Measurements from ENCODE around the gene LRBA. TPM values are rescaled to one million over a fixed set of nuclear protein-coding genes. Genes with fewer than 3 reads are reported as not detected.
A peak's percentile ranks its signal among the peaks of the same experiment; 100 is the strongest.

Gene LRBA
- total RNA-seq, 1 donor from 2014 or later, result 26.4 TPM

DNA sequence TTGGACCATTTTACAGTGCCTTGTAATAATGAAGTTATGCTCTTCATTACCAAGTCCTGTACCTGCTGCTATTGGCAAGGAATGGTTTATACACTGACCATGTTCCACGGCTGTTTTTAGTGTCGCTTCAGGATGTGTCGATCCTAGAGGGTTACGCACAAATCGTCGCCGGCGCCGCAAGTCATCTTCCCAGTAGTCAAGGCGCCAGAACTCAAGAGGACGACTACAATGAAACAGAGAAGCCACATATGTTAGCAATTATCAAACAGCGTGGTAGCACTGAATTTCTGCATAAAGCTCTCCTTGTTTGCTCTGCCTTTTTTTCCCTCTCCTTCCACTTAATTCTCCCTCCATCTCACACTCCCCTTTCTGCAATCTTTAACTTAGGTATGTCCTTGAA lies 416.2 kb downstream of the LRBA start:
- H3K9me3 Mint-ChIP-seq (ENCODE audit: unreplicated experiment), result peaks cover 2% of the 10 kb centered on the region
- peaks cover 10% of the 10 kb centered on the region for H3K4me1 Mint-ChIP-seq (ENCODE audit: low read depth, unreplicated experiment)

DNA sequence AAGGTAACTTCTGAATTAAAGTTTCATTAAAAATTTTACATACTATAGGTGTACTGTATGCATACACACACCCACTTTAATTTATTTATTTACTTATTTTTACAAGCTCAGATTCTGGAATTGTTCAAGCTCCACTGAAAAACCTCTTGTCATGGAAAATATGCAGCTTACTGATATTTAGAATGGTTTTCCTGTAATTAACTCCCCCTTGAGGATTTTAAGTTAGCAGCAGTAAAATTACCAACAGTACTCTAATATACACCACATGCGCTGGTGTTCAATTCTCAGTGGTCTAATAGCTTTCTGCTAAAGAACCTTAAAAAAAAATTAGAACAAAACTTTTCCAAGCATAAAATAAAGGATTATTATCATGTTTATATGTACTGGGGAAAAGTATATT lies 421.1 kb downstream of the LRBA start:
- H3K36me3 Mint-ChIP-seq (ENCODE audit: unreplicated experiment), result no peaks in the 10 kb centered on the region
- DNase-seq, result no peak
- TF ChIP-seq, protein P1, sequence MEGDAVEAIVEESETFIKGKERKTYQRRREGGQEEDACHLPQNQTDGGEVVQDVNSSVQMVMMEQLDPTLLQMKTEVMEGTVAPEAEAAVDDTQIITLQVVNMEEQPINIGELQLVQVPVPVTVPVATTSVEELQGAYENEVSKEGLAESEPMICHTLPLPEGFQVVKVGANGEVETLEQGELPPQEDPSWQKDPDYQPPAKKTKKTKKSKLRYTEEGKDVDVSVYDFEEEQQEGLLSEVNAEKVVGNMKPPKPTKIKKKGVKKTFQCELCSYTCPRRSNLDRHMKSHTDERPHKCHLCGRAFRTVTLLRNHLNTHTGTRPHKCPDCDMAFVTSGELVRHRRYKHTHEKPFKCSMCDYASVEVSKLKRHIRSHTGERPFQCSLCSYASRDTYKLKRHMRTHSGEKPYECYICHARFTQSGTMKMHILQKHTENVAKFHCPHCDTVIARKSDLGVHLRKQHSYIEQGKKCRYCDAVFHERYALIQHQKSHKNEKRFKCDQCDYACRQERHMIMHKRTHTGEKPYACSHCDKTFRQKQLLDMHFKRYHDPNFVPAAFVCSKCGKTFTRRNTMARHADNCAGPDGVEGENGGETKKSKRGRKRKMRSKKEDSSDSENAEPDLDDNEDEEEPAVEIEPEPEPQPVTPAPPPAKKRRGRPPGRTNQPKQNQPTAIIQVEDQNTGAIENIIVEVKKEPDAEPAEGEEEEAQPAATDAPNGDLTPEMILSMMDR (IDR thresholded peaks at IDR 0.05; ENCODE audit: partially characterized antibody, unreplicated experiment), result no peak

More for the DNA sequence above, 416.2 kb downstream of the LRBA start:
- TF ChIP-seq, protein P1 (IDR thresholded peaks at IDR 0.05; ENCODE audit: partially characterized antibody, unreplicated experiment), result no peak
- no peak for DNase-seq
- no peaks in the 10 kb centered on the region for H3K36me3 Mint-ChIP-seq (ENCODE audit: unreplicated experiment)
- no peak overlapping the region for H3K27ac Mint-ChIP-seq (ENCODE audit: unreplicated experiment)
- no peak overlapping the region for H3K4me3 Mint-ChIP-seq (ENCODE audit: unreplicated experiment)
- no peaks in the 10 kb centered on the region for H3K27me3 Mint-ChIP-seq (ENCODE audit: unreplicated experiment)

DNA sequence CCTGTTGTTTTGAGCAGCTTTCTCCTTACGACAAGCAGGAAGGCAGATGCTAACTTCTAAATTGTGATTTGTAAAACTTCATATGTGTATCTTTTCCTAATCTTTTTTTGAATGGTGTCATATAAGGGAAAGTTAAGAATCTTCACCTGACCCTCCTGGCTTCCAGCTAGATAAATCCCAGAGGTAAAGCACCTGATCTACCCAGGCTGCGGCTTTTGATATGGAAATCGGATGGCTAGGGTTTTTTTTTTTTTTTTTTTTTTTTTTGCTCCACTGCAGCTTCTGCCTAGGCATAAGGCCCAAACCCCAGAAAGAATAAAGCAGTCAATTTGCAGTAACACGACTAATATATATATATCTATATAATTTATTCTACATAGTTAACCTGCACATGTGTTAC lies 423.2 kb downstream of the LRBA start:
- Mint-ChIP-seq H3K4me3 (ENCODE audit: unreplicated experiment) (peak overlapping the region; percentile 62), H3K27me3 (ENCODE audit: unreplicated experiment) (peaks cover 4% of the 10 kb centered on the region), H3K9me3 (ENCODE audit: unreplicated experiment) (peaks cover 5% of the 10 kb centered on the region), H3K27ac (ENCODE audit: unreplicated experiment) (peak overlapping the region; percentile 98), H3K4me1 (ENCODE audit: low read depth, unreplicated experiment) (peaks cover 34% of the 10 kb centered on the region), H3K36me3 (ENCODE audit: unreplicated experiment) (no peaks in the 10 kb centered on the region)
- DNase-seq, result no peak
- TF ChIP-seq, protein P1 (IDR thresholded peaks at IDR 0.05; ENCODE audit: partially characterized antibody, unreplicated experiment), result no peak

More for the DNA sequence above, 421.1 kb downstream of the LRBA start:
- no peak overlapping the region for H3K27ac Mint-ChIP-seq (ENCODE audit: unreplicated experiment)
- H3K27me3 Mint-ChIP-seq (ENCODE audit: unreplicated experiment), result peaks cover 4% of the 10 kb centered on the region
- peaks cover 29% of the 10 kb centered on the region for H3K4me1 Mint-ChIP-seq (ENCODE audit: low read depth, unreplicated experiment)
- H3K9me3 Mint-ChIP-seq (ENCODE audit: unreplicated experiment), result peaks cover 7% of the 10 kb centered on the region
- H3K4me3 Mint-ChIP-seq (ENCODE audit: unreplicated experiment), result peak overlapping the region; percentile 38

DNA sequence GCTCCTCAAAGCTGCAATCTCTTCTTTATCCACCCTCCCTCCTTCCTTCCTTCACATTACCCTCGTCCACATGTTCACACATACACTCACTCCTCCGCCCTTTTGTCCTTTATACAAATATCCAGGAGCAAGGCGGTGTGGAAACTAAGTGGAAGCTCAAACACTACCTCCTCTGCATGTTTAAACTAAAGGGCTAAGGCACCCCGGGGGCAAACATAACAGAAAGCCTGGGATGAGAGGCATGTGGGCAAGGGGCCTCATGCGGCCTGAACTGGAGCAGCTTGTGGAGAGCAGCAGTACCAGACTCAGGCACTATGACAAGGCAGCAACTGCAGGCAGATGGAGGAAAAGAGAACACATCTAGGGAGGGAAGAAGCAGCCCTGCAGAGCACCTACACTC lies 423.7 kb downstream of the LRBA start:
- H3K36me3 Mint-ChIP-seq (ENCODE audit: unreplicated experiment), result no peaks in the 10 kb centered on the region
- peaks cover 4% of the 10 kb centered on the region for H3K27me3 Mint-ChIP-seq (ENCODE audit: unreplicated experiment)
- peak; percentile 63 for DNase-seq
- H3K4me3 Mint-ChIP-seq (ENCODE audit: unreplicated experiment), result peak overlapping the region; percentile 62
- TF ChIP-seq, protein P1 (IDR thresholded peaks at IDR 0.05; ENCODE audit: partially characterized antibody, unreplicated experiment), result no peak
- peak overlapping the region; percentile 98 for H3K27ac Mint-ChIP-seq (ENCODE audit: unreplicated experiment)
- H3K9me3 Mint-ChIP-seq (ENCODE audit: unreplicated experiment), result peaks cover 5% of the 10 kb centered on the region
- peaks cover 34% of the 10 kb centered on the region for H3K4me1 Mint-ChIP-seq (ENCODE audit: low read depth, unreplicated experiment)

DNA sequence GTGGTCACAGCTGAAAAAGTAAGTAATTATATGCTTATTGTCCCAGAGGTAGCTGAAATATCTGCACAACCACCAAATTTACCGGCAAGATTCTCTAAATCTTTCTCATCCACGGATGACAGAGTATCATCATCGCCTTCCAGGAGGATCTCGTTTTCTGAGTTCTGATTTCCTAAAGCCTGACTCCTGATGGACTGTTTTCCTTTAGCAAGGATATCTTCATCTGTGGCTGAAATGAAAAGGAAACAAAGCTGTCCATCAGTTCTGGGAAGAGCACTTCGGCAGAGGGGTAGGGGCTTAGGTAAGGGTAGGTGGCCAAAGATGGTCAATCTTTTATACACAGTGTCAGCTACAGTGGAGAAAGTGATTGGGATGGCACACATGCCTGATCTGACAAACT lies 424.5 kb downstream of the LRBA start:
- TF ChIP-seq, protein P1 (IDR thresholded peaks at IDR 0.05; ENCODE audit: partially characterized antibody, unreplicated experiment), result no peak
- H3K9me3 Mint-ChIP-seq (ENCODE audit: unreplicated experiment), result peaks cover 5% of the 10 kb centered on the region
- H3K4me1 Mint-ChIP-seq (ENCODE audit: low read depth, unreplicated experiment), result peaks cover 34% of the 10 kb centered on the region
- H3K4me3 Mint-ChIP-seq (ENCODE audit: unreplicated experiment), result no peak overlapping the region
- H3K36me3 Mint-ChIP-seq (ENCODE audit: unreplicated experiment), result no peaks in the 10 kb centered on the region
- DNase-seq, result no peak
- peak overlapping the region; percentile 98 for H3K27ac Mint-ChIP-seq (ENCODE audit: unreplicated experiment)
- peaks cover 4% of the 10 kb centered on the region for H3K27me3 Mint-ChIP-seq (ENCODE audit: unreplicated experiment)

Data from glutamatergic neuron (in vitro differentiated cells).